Fibroblast of lung (primary cell): ENCODE results near the gene NR2E1.

Experiments used
- CTCF ChIP-seq, 2 donors: IDR thresholded peaks in 1 of 2; conservative IDR thresholded peaks in 1 of 2; 1 replicate in 1 of 2; 2 replicates in 1 of 2; pipeline ENCODE4 v1.5.1; 2011 to 2012; ENCODE audit warnings: low read length in 2 of 2, control low read depth in 1 of 2, inconsistent platforms in 1 of 2, low read depth in 1 of 2, mild to moderate bottlenecking in 1 of 2
- EZH2 ChIP-seq: IDR thresholded peaks from 2 replicates; pipeline ENCODE4 v1.5.1; 2012; ENCODE audit warnings: low read length, control low read depth, mild to moderate bottlenecking; ENCODE audit errors: missing control alignments

DNA sequence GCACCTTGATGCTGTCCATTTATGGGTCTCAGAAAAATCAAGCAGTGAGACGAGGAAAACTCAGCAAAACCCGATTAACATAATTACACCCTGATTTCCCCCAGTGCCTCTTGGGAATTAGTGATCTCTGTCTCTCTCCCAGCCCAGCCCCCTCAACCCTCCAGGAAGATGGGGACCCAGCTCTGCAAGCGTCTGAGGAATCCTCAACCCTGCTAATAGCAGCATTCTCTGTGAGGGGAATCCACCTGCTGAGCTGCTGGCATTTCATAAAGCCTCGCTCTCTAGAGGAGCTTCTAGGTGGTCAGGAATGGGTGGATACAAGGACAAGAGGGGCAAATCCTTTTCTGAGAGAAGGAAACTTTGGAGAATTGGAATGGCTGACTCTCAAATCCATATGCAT, 13.9 kb downstream of the NR2E1 start:
- TF ChIP-seq CTCF (conservative IDR thresholded peaks at IDR 0.05 in 1 of 2, IDR thresholded peaks at IDR 0.05 in 1 of 2; ENCODE audit: low read depth in 1 of 2, low read length in 2 of 2) (no peak), EZH2 (no peak)
